Activated T-cell treated with anti-CD3 and anti-CD28 coated beads, Interleukin-2, amount 50 U/mL, for 72 hours (primary cell): Measurements from ENCODE around the gene TMPRSS13. TPM values are rescaled to one million over a fixed set of nuclear protein-coding genes. Genes with fewer than 3 reads are reported as not detected.
"Not testable (repeated sequence)": the region's sequence is repeated elsewhere in the genome, so short reads cannot be mapped to it uniquely, and the experiment has no call there.

Experiments
- ATAC-seq, 2 donors: fragments of 150-1000 bp; cut with Tn5 transposase; replicated peaks in 1 of 2; 2 replicates each; pipeline ENCODE4 v1.10.0; 2021; ENCODE audit warnings: moderate library complexity in 2 of 2, mild to moderate bottlenecking in 1 of 2
- DNase-seq, 2 donors: peaks; one replicate each; pipeline ENCODE4 v3.0.0; 2021 to 2022; ENCODE audit warnings: mixed read lengths in 1 of 2
- H3K27ac Mint-ChIP-seq: one replicate; pipeline ENCODE4 v1.8.0; 2022; ENCODE audit warnings: mild to moderate bottlenecking, moderate library complexity, mixed read lengths
- H3K27me3 Mint-ChIP-seq: one replicate; pipeline ENCODE4 v1.8.0; 2022; ENCODE audit warnings: low read depth, mixed read lengths
- H3K36me3 Mint-ChIP-seq, 2 donors: one replicate each; pipeline ENCODE4 v1.8.0; 2022; ENCODE audit warnings: mixed read lengths in 2 of 2, mild to moderate bottlenecking in 1 of 2; ENCODE audit not compliant: insufficient read depth in 2 of 2
- H3K4me1 Mint-ChIP-seq: one replicate; pipeline ENCODE4 v1.8.0; 2022; ENCODE audit warnings: low read depth, mixed read lengths
- H3K4me3 Mint-ChIP-seq, 2 donors: one replicate each; pipeline ENCODE4 v1.8.0; 2022; ENCODE audit warnings: mild to moderate bottlenecking in 2 of 2, mixed read lengths in 2 of 2, moderate library complexity in 2 of 2
- H3K9me3 Mint-ChIP-seq, 2 donors: one replicate each; pipeline ENCODE4 v1.8.0; 2022; ENCODE audit warnings: mixed read lengths in 2 of 2
- total RNA-seq, 2 donors: library from RNA; stranded (reverse); gene quantifications; one replicate each; pipeline ENCODE4 v1.2.3, GENCODE V29; 2022

Gene TMPRSS13
- total RNA-seq, 2 donors from 2014 or later = 3.0 to 3.2 TPM

- Mint-ChIP-seq H3K9me3 (no peaks in the 10 kb centered on the region), H3K27ac (no peak overlapping the region), H3K36me3 (peaks cover 2 to 3% of the 10 kb centered on the region in 2 donors), H3K27me3 (peaks cover 67% of the 10 kb centered on the region), H3K4me1 (peaks cover 32% of the 10 kb centered on the region), H3K4me3 (no peak overlapping the region)
- ATAC-seq (no peak), DNase-seq (no peak)
Measured at GRCh38 chr11:117872420-117872961, 56.7 kb downstream of the TMPRSS13 start.

DNA sequence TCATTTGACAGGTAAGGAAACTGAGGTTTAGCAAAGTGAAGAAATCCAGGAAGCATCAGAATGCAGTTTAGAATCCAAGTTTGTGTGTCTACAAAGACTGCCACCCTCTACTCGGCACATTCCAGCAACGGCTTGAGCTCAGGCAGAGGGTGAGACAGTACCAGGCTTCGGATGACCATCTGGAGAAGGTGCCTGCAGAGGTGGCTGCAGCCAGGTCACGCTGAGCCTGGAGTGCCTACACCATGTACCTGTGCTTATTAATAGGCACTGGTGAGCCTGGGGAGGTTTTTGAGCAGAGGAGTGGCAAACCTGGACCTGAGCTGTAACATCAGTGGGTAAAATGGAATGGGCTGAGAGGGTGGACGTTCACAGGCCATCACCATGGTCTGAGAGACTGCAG, 57.4 kb downstream of the TMPRSS13 start:
- Mint-ChIP-seq H3K27me3 (peaks cover 60% of the 10 kb centered on the region), H3K4me3 (no peak overlapping the region), H3K36me3 (peaks cover 2 to 3% of the 10 kb centered on the region in 2 donors), H3K27ac (no peak overlapping the region), H3K9me3 (no peaks in the 10 kb centered on the region), H3K4me1 (peaks cover 28% of the 10 kb centered on the region)
- DNase-seq (no peak), ATAC-seq (no peak)

GRCh38 chr11:117871160-117871559, 58.0 kb downstream of the TMPRSS13 start:
- Mint-ChIP-seq H3K36me3 (peaks cover 2 to 3% of the 10 kb centered on the region in 2 donors), H3K27me3 (peaks cover 57% of the 10 kb centered on the region), H3K4me1 (peaks cover 25% of the 10 kb centered on the region), H3K27ac (no peak overlapping the region), H3K4me3 (no peak overlapping the region), H3K9me3 (no peaks in the 10 kb centered on the region)
- no peak for ATAC-seq
- no peak for DNase-seq

DNA sequence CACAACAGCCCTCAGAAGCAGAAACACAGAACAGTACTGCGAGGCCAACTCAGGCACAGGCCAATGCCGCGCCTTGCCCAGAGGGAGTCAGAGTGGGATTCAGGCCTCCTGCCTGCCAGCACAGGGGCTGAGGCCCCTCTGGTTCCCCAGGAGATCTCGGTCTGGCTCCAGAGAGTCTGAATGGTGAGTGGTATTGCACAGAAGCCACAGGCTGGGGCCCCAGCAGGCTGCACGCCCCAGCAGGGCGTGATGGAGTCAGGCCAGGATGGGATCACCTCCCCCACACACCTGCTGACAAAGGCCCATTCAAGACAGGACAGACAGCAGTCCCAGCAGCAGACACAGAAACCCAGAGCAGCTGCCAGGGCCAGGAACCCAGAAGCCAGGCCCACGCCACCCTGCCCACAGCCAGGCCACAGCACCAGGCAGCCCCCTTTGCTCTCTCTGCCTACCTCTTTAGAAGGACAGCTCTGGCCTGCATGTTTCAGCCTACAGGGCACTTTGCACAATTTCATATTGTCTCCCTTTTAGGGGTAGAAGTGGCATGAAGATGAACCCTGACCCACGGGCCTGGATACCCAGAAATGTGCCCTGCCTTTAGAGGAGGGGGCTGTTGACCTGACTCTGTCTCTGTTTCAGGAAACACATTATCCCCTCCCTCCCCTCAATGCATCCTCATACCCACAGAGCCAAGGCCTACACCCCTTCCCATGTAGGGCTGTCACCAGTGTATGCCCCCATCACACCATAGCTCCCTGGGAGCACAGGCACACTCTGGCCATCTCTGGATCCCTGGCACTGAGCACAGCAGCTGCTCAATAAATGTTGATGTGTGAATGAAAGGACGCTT, 58.9 kb downstream of the TMPRSS13 start:
- peaks cover 48% of the 10 kb centered on the region for H3K27me3 Mint-ChIP-seq

DNA sequence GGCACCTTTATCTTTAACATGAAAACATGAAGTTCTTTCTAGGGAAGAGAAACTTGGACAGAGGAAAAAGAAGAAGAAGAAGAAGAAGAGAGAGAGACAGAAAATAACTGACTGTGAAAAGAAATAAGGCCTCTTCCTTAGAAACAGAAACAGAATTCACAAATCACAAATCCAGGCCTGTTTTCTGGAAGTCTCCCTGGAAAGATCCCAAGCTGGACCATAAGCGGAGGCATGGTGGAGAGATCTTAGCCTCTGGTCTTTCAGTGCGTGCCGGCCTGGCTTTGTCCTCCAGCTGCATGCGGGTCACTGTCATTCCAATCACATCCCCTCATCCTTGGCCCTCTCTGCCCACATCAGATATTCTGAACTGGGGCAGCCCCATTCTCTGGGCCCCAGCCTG, 59.6 kb downstream of the TMPRSS13 start:
- peaks cover 10% of the 10 kb centered on the region for H3K4me1 Mint-ChIP-seq
- H3K9me3 Mint-ChIP-seq = no peaks in the 10 kb centered on the region
- H3K4me3 Mint-ChIP-seq = no peak overlapping the region
- ATAC-seq (no peak), DNase-seq (no peak)
- no peak overlapping the region for H3K27ac Mint-ChIP-seq
- H3K27me3 Mint-ChIP-seq = peaks cover 41% of the 10 kb centered on the region
- no peaks in the 10 kb centered on the region for H3K36me3 Mint-ChIP-seq

More for the DNA sequence above, 58.9 kb downstream of the TMPRSS13 start:
- no peak overlapping the region for H3K4me3 Mint-ChIP-seq
- DNase-seq (no peak), ATAC-seq (peak in 1 of 2 donors; percentile 32)
- peaks cover 2 to 3% of the 10 kb centered on the region in 2 donors for H3K36me3 Mint-ChIP-seq
- no peaks in the 10 kb centered on the region for H3K9me3 Mint-ChIP-seq
- H3K4me1 Mint-ChIP-seq = peaks cover 16% of the 10 kb centered on the region
- no peak overlapping the region for H3K27ac Mint-ChIP-seq

DNA sequence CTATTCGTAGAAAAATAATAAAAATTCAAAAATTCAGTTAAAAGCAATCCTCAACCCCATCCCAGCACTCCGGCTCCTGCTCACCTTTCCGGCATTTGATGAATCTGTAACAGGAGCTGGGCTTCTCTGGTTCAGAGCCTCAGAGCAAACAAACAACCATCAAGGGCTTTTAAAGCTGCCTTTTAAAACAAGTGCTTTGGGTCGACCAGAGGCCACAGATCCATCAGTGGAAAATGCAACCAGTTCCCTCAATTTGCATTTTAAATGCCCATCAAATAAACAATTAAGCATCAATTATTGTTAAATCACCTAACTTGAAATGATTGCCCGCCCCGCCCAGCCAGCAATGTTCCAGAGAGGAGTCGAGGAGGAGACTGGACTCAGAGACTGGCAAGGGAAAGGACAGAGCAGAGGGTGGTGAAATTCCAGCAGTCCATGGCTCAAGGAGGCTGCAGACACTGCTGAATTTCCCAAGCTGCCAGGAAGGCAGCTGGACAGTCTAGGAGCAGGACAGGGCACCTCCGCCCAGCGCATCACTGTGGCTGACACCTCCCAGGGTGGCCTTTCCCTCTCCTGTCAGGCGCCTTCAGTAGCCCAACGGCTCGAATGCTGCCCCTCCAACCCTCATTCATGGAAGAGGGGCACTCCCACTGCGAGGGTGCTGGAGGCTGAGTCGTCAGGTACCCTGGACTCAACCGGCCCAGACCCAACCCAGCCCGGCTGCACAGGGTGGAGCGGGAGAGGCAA, 60.2 kb downstream of the TMPRSS13 start:
- H3K27me3 Mint-ChIP-seq = peaks cover 35% of the 10 kb centered on the region
- no peak overlapping the region for H3K27ac Mint-ChIP-seq
- ATAC-seq (no peak), DNase-seq (no peak)
- no peak overlapping the region for H3K4me3 Mint-ChIP-seq
- H3K36me3 Mint-ChIP-seq = no peaks in the 10 kb centered on the region
- H3K9me3 Mint-ChIP-seq = no peaks in the 10 kb centered on the region
- H3K4me1 Mint-ChIP-seq = peaks cover 10% of the 10 kb centered on the region

GRCh38 chr11:117868088-117868487, 61.1 kb downstream of the TMPRSS13 start:
- H3K36me3 Mint-ChIP-seq = no peaks in the 10 kb centered on the region
- ATAC-seq = peak in 1 of 2 donors; percentile 32
- DNase-seq = no peak
- H3K4me1 Mint-ChIP-seq = peaks cover 8% of the 10 kb centered on the region
- H3K27me3 Mint-ChIP-seq = peaks cover 28% of the 10 kb centered on the region
- H3K4me3 Mint-ChIP-seq = no peak overlapping the region
- H3K9me3 Mint-ChIP-seq = no peaks in the 10 kb centered on the region
- no peak overlapping the region for H3K27ac Mint-ChIP-seq

DNA sequence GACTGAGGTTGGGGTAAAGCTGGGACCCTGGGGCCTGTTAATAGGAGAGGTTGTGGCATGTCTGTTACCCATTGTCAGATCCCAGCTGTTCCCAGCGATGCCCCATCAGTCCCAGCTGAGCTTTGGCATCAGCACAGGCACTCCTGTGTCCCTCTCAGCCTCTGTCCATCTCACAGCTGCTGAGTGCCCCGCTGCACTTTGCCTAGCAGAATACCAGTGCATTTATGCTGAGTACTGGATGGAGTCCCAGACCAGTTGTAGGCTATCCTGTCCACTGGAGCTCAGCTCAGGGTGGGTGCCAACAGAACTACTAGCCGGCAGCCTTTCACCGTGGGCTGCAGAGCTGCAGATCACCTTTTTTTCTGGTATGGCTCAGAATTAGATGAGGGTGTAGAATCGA, 62.7 kb downstream of the TMPRSS13 start:
- Mint-ChIP-seq H3K27me3 (peaks cover 16% of the 10 kb centered on the region), H3K9me3 (no peaks in the 10 kb centered on the region), H3K4me1 (peaks cover 10% of the 10 kb centered on the region), H3K27ac (no peak overlapping the region), H3K4me3 (no peak overlapping the region), H3K36me3 (no peaks in the 10 kb centered on the region)
- ATAC-seq (no peak), DNase-seq (no peak)

GRCh38 chr11:117865546-117865945, 63.7 kb downstream of the TMPRSS13 start:
- not testable (repeated sequence) for H3K9me3 Mint-ChIP-seq, H3K36me3 Mint-ChIP-seq, H3K4me1 Mint-ChIP-seq

DNA sequence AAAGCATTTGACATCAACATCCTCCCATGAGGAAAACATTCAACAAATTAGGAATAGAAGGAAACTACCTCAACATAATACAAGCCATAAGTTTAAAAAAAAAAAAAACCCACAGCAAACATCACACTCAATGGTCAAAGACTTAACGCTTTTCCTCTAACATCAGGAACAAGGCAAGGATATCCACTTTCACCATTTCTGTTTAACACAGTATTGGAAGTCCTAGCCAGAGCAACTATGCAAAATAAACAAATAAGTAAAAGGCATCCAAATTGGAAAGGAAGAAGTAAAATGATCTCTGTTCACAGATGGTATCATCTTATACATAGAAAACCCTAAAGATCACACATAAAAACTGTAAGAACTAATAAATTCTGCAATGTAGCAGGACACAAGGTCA, 65.8 kb downstream of the TMPRSS13 start:
- H3K4me1 Mint-ChIP-seq = peaks cover 8% of the 10 kb centered on the region
- ATAC-seq (no peak), DNase-seq (no peak)
- no peak overlapping the region for H3K4me3 Mint-ChIP-seq
- no peaks in the 10 kb centered on the region for H3K36me3 Mint-ChIP-seq
- no peaks in the 10 kb centered on the region for H3K9me3 Mint-ChIP-seq
- peaks cover 8% of the 10 kb centered on the region for H3K27me3 Mint-ChIP-seq
- no peak overlapping the region for H3K27ac Mint-ChIP-seq

More at GRCh38 chr11:117865546-117865945, 63.7 kb downstream of the TMPRSS13 start:
- DNase-seq, ATAC-seq, H3K4me3 Mint-ChIP-seq, H3K27ac Mint-ChIP-seq, H3K27me3 Mint-ChIP-seq: not testable (repeated sequence)

GRCh38 chr11:117862753-117863152, 66.4 kb downstream of the TMPRSS13 start:
- no peak for DNase-seq
- Mint-ChIP-seq H3K9me3 (no peaks in the 10 kb centered on the region), H3K4me3 (no peak overlapping the region), H3K36me3 (no peaks in the 10 kb centered on the region), H3K27ac (no peak overlapping the region), H3K27me3 (peaks cover 2% of the 10 kb centered on the region), H3K4me1 (peaks cover 5% of the 10 kb centered on the region)
- no peak for ATAC-seq

DNA sequence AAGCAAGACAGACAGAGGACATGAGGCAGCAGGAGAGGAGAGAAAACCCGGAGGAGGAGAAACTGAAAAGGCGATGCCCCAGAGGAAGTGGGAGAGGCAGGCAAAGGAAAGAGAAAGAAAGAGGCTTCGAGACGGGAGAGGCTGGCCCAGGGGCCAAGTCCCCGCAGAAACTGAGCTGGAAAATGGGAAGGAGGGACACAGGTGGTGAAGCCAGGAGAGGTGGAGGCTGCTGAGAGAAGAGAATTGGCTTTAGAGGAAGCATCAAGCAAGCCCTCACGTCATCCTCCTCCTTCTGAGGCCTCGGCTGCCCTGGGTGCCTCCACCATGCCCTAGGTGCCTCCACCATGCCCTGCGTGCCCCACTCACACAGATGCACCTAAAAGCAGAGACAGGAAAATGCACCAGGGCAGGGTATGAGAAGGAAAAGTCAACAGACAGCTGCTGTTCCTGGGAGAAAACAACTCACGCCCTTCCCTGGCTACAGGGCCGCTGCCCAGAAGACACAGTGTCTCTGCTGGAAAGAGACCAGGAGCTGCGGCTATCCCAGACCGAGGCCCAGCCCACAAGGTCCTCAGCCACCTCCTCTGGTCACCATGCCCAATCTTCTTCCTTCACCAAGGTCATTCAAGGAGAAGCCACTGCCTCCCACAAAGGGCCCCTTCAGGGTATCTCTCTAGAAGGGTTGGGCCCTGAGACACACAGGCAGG, 67.0 kb downstream of the TMPRSS13 start:
- Mint-ChIP-seq H3K36me3 (no peaks in the 10 kb centered on the region), H3K27me3 (peaks cover under 1% of the 10 kb centered on the region), H3K27ac (no peak overlapping the region), H3K9me3 (no peaks in the 10 kb centered on the region), H3K4me1 (peaks cover 5% of the 10 kb centered on the region), H3K4me3 (no peak overlapping the region)
- DNase-seq (no peak), ATAC-seq (no peak)
